ENCODE data around the gene ADAMTS9. TPM values are rescaled to one million over a fixed set of nuclear protein-coding genes. Genes with fewer than 3 reads are reported as not detected.
A peak's percentile ranks its signal among the peaks of the same experiment; 100 is the strongest.

The ADAMTS9 gene
- total RNA-seq, 1 donor from 2014 or later = 0.81 TPM

DNA sequence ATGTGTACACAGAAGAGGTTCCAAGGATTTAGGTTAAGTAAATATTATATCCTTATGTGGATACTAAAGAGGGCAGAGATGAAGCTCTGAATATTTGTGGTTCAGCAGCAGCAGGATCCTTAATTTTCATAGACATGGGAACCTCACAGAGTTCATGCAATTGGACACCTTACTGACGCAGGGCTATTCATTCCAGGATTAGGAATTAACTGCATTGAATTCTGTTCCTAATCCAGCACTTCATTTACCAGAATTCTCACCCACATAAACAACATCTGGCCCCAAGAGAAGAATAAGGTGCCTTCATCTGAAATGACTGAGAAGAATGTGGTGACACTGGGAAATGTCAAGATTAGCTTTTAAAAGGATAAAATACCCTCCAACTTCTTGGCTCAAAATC is 62.4 kb downstream of the ADAMTS9 start:
- DNase-seq (ENCODE audit: low spot score) = no peak
- ATAC-seq = no peak

DNA sequence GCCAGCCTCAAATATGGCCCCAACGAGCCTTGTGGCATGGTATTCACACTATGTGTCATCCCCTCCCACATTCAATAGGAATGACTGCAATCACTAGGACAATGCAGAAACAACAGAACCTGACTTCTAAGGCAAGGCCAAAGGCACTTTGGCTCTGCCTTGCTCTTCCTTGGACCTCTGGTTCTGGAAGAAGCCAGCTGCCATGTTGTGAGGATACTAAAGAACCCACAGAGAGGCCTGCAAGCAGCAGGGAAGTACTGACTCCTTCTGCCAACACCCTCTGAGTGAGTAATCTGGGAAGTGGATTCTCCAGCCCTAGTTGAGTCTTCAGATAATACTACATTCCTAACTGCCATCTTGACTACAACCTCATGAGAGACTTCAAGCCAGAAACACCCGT is 64.7 kb downstream of the ADAMTS9 start:
- DNase-seq (ENCODE audit: low spot score) = no peak
- ATAC-seq = no peak

DNA sequence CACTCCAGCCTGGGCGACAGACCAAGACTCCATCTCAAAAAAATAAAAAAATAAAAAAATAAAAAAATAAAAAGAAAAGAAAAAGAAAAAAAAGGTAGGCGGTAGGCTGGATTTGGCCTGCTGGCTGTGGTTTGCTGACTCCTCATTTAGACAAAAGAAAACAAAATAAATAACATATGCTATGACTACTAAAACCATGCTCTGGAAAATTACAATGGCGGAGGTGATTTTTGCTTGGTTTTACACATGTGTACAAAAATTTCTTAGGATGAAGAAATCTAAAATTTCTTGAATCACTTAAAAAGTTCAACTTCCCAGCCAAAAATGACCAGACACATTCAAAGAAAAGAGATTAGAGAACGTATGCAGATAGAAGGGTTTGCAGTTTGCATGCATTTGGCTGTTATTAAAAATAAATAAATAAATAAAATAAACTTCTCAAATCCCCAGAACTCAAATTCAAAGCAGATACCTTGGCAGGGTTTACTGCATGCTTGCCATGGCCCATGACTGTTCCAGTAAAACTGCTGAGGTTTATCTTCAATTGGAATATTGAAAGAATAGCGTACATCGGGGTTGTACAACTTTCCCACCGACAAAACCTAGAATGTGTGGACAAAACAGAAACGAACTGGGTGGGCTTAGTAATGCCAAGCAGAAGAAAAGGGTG is 65.9 kb downstream of the ADAMTS9 start:
- ATAC-seq (no peak), DNase-seq (ENCODE audit: low spot score) (no peak)

DNA sequence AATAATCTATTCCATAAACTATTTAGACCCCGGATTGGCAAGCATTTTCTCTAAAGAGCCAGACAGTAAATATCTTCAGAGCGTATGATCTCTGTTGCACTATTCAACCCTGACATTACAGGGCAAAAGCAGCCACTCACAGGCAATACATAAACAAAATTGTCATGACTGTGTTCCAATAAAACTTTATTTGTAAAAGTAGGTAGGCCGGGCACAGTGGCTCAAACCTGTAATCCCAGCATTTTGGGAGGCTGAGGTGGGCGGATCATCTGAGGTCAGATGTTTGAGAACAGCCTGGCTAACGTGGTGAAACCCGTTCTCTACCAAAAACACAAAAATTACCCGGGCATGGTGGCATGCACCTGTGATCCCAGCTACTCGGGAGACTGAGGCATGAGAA is 66.5 kb downstream of the ADAMTS9 start:
- DNase-seq (ENCODE audit: low spot score) (no peak), ATAC-seq (no peak)

DNA sequence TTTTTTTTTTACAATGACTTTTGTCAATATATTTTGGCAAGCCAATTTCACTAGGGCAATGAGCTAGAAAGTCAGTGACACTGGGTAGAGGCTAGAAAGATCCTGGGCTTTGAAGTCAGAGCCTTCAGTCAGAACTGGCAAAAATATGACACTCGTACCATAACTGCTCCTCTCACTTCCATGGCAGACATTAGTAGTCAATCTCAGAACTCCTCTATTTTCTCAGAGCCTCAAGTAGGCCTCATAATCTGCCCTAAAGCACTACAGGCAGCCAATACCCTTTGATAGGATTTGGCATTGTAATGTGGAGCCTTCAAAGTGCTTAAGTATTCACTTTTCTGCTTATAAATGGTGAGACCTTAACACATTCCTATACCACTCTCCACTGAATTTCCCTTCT is 67.8 kb downstream of the ADAMTS9 start:
- DNase-seq (ENCODE audit: low spot score) (no peak), ATAC-seq (no peak)

DNA sequence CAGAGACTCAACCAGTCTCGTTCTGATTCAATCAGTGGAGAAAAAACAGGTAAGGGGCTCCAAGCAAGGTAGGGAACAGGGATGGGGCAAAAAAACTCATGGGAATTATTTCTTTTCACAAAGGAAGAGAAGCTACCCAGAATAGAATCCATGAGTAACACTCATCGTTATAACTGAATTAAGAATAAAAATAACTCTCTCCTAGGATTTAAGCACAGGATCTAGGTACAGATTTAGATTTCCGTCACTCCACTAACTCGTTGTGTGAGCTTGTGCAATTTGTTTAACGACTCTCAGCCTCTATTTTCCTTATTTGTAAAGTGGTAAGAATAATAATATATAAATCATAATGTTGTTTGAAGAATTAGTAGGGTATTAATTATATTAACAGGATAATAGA is 68.6 kb downstream of the ADAMTS9 start:
- DNase-seq (ENCODE audit: low spot score) (no peak), ATAC-seq (no peak)

DNA sequence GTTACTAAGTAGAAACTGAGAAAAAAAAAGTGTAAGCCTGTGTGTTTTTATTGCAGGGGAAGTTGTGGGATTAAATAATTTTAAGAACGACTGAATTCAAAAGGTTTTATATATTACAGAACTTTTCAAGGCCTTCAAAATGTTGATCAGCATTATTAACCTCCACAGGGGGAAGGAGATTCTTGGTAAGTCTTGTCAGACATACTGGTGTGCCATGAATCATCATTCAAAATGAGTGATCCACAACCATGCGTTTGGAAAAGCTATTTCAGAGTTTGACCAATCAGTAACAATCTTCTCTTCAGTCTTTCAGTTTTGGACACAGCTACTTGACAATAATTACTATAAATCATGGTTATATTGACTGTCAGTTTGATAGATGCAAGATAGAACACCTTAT is 70.2 kb downstream of the ADAMTS9 start:
- DNase-seq (ENCODE audit: low spot score) (no peak), ATAC-seq (no peak)

DNA sequence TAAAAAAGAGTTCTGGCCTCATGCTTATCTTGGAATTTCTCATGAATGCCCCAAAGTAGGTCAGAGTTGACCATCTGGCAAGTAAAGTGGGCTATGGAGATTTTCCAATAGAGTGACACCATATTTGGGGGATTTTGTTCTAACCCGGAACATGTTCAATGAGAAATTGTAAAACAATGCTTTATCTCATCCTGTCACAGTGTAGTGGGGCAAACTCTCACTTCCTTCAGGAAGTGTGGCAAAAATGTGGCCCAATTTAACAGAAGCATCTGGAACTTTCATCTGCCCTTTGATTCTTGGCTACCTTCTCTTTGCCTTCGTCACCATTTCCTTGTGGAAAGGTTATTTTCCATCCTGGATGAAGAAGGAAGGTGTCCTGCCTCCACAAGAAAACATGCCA is 70.8 kb downstream of the ADAMTS9 start:
- no peak for DNase-seq (ENCODE audit: low spot score)

DNA sequence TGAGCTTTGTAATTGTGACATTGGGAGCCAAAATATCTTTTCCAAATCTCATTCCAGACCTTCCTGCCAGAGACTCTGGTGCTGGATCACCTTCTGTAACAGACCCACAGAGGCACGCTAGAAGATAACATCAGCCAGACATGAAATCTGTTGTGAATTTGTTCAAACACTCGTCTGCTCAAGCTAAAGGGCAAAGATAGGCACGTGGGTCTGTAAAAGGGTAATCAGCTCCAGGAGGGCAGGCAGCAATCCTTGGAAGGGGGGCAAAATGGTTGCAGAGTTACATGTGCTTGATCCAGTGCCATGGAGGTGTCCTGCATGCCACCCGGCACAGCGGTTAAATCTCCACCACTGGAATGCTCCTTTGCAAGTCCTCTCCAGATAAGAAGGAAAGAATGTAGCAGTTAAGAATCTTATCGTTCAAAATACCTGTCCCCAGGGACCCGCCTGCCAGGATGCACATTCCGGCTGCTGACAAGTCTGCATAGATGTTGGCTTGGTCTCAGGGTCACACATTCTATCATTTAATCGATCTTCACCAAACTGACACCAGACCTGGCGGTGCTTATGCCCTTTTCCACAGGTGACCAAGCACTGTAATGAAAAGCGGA is 74.8 kb downstream of the ADAMTS9 start:
- DNase-seq (ENCODE audit: low spot score) (no peak), ATAC-seq (peak; percentile 75)

More for the DNA sequence above, 70.8 kb downstream of the ADAMTS9 start:
- ATAC-seq = no peak

DNA sequence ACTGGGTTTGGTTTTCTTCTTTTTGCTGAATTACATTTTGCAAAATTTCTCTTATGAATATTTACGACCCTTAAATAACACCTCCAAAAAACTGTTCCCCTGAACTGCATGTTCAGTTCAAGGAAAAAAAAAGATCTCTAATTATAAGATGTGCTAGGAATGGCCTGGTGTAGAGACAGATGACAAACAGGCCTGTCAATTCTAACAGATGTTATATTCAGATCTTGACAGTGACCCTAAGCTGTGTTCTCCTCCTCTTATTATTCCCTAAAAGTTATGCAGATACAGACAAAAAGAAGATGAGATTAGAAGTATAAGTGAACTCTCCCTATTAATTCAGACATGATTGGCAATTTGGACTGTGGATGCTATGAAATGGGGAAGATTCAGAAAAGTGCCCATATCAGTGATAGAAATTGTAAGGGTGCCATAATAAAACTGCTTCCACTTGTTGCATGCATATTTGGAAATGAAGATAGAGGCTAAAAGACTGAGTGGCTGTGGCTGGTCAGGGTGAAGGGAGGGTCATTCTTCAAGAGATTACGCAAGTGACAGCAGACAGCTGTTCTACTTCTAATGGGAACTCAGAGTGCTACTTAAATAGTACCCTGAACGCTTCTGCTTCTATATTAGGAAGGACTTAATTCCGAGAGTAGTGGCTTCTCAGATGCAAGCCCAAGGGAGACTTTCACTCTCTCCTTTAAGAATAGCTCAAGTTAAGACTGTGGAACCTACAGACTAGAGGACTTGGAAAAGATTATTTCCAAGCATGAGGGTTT is 75.5 kb downstream of the ADAMTS9 start:
- DNase-seq (ENCODE audit: low spot score) = no peak
- peak; percentile 50 for ATAC-seq

DNA sequence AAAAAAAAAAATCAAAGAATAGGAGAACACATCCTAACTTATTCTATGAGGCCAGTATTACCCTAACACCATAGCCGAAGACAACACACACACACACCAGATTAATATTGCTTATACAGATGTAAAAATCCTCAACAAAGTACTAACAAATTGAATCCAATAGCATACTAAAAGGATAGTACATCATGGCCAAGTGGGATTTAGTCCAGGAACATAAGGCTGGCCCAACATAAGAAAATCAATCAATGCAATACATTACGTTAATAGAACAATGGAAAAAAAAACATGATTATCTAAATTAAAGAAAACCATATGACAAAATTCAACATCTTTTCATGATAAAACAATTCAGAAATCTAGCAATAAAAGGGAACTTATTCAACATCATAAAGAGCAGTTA is 79.1 kb downstream of the ADAMTS9 start:
- DNase-seq (ENCODE audit: low spot score) (no peak), ATAC-seq (no peak)

DNA sequence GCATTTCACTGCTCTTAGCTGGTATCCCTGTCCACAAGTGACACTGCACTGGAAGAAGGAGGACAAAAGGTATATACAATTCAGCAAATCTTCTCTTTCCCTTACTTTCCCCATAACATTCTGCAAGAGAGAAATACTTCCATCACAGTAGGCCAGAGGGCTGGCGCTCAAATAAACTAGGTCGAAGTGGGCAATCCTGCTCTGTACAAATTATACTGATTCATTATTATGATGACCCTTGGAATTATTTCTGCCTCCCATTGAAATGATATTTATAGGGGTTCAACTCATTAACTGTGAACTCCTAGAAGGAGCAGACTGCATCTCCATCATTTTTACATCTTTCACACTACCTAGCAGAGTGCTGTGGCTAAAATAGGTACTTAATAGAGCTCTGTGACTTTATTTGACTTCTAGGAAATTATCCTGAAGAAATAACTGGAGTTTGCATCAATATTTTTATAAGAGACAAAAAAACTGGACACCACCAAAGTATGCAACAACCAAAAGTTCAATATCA is 80.7 kb downstream of the ADAMTS9 start:
- DNase-seq (ENCODE audit: low spot score) (no peak), ATAC-seq (no peak)

DNA sequence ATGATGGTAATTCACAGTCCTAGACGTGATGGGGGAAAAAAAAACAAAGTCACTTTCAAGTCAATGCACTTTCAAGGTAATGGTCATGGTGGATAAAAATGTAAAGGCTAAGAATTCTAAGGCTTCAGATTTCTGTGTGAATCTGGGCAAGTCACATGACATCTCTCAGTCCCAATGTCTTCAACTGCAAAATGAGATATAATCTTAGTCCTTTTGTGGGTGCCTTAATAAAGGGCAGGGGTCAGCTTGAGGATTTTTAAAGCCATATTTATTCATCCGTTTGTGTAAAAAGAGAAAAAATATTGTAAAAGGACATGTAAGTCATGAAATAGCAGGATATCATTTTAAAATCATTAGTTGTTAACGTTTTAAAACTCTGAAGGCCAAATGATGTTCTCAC is 83.5 kb downstream of the ADAMTS9 start:
- ATAC-seq (no peak), DNase-seq (ENCODE audit: low spot score) (no peak)

DNA sequence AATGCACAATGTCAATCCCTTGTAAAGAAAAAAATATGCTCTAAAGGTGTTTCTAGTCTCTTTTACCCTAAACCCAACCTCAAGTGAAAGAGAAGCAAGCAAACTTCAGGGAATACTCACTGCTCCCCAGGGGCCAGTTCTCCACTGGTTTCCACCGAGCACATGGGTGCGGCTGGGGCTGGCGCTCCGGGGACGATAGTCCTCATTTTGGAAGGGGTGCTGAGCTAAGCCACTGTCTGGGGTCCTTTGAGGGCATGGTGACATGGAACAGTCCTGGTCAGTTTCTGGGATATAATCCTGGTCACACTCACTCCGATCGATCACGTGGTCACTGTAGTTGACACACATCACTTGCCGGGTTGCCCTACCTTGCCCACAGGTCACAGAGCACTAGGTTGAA is 86.0 kb downstream of the ADAMTS9 start:
- DNase-seq (ENCODE audit: low spot score) (no peak), ATAC-seq (no peak)

DNA sequence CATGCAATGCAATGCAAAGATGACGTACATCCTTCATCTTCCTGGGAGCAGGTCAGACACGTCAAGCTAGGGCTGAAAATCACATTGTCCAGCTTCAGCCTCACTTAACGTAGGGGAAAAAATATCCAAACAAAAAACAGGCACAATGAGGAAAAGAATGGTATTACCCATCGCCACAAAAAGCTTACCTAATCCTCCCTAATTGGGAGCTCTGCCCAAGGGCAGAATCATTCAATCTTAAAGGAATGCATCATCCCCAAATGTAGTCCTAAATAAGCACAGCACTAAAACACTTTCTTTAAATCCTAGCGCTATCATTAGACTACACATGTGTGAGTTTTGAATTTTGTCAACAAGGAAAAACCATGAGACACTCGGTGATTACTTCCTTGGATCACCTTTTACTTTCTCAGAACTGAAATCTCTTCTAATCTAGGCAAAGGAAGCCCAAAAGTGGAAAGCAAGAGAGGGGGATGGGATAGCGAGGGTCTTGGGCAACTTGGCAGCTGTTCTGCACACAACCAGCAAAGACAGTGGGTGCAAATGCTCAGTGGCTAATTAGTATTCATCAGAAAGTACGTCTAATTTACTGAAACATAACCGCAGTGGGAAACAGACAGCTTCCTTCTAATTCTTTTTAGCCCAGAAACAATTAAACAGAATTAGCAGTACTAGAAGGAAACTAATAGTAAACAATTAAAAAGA is 87.4 kb downstream of the ADAMTS9 start:
- DNase-seq (ENCODE audit: low spot score) (no peak), ATAC-seq (no peak)

DNA sequence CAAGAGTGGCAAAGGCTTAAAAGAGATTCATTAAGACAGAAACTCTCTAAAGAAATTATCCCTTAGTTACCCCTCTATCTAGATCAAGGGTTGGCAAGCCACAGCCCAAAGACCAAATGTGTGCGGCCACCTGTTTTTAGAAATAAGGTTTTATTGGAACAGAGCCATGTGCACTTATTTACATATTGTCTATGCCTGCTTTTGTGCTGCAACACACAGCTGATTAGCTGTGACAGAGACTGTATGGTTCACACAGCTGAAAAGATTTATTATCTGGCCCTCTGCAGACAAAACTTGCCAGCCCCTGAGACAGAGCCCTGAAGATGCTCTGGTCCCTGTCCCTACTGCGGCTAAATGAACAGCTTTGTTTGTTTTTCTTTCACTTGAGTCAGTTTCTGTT is 88.1 kb downstream of the ADAMTS9 start:
- DNase-seq (ENCODE audit: low spot score) (no peak), ATAC-seq (no peak)

DNA sequence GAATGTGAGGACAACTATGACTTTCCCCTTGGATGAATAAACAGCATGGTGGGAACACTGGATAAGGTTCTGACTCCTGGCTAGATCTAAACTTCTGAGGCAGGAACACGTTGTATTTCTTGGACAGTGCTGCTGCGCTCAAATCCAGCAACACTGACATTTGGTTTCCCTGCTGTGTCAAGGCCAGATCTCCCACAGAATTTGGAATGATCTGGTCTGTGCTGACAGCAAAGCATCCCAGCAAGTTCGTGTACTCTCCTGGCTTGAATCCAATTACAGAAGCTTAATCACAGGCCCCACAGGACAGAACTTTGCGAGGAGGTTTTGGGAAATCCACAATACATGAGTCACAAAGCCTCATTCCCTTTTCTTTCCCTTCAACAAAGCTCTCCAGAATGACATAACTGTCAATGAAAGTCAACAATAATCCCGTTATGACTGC is 92.5 kb downstream of the ADAMTS9 start:
- peak; percentile 40 for ATAC-seq
- DNase-seq (ENCODE audit: low spot score) = no peak

DNA sequence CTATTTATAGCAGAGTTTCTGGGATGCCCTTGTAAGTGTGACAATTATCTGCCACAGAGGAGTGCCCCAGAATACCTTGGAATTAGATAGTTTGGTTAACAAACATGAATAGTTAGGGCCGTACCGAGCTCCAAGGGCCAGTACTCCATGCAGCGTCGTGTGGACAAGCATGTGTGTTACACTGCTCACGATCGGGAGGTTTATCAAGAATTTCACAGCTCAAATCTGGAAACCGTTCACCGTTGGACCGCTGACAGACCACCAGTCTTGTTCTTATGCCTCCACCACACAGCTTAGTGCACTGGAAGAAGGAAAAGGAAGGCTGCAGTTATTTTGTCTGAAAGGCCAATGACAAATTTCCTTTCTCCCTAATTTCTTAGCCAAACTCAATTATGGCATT is 93.7 kb downstream of the ADAMTS9 start:
- ATAC-seq = no peak
- no peak for DNase-seq (ENCODE audit: low spot score)

DNA sequence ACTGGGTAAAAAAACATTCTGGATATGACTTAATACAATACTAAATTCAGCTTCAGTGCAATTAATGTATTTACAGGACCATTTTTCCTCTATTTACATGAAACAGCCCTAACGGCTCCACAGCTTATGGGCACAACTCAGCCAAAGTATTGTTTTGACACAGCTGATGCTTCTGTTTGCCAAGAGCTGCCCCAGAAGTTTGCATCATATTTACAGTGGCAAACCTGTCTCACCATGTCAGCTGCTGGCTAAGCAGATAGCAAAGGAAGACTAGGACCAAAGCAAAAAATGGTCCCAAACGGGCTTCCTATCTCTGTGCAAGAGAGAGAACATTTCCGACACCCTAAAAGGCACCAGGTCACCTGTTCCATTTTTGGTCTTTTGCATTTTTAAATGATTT is 94.5 kb downstream of the ADAMTS9 start:
- no peak for ATAC-seq
- DNase-seq (ENCODE audit: low spot score) = no peak

DNA sequence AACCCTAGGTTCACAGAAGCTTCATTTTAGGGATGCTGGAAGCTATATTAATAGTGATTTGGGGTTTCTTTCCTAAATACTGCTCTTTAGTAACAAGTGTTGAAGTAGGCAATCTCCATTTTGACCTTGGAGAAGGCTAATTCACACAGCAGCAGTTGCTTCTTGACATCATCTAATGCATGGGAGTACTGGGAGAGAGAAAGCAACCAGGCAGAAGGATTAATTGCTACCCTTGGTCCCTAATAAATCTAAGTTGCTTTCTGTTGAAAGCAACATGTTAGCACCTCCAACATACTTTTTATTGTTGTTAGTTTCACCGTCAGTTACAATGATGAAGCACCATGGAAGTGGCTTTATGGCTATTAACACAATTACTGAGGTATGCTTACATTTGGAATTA is 96.2 kb downstream of the ADAMTS9 start:
- DNase-seq (ENCODE audit: low spot score) (no peak), ATAC-seq (no peak)

DNA sequence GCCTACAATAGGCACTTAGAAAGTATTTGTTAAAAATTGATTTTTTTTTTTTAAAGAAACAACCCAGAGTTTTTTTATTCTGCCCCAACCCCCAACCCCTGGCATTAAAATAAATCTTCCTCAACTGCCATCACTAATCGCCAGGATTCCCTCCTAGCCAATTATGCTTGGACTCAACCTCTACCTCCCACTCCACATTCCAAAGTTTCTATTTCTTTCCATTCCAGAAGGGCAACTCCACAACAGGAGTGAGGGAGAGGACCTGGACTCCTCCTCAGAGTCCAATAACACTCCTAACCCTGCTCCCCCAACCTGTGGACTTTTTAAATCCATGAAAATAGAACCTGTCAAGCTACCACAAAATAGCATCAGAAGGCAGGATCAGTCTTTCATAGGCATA is 99.4 kb downstream of the ADAMTS9 start:
- DNase-seq (ENCODE audit: low spot score) (no peak), ATAC-seq (no peak)
